Measurements from ENCODE around the gene GPC3. TPM values are rescaled to one million over a fixed set of nuclear protein-coding genes. Genes with fewer than 3 reads are reported as not detected.

Gene GPC3
- total RNA-seq, 3 donors from 2014 or later (not counting 1 experiment from before 2014, with no cell fraction given) = not detected

- Mint-ChIP-seq H3K27me3 (ENCODE audit: low read depth in 2 of 2) (peaks cover 29 to 49% of the 10 kb centered on the region in 2 donors), H3K27ac (no peak overlapping the region), H3K36me3 (no peaks in the 10 kb centered on the region), H3K4me3 (no peak overlapping the region), H3K9me3 (no peaks in the 10 kb centered on the region), H3K4me1 (peaks cover 0 to 5% of the 10 kb centered on the region in 2 donors)
- Histone ChIP-seq H3K27ac (ENCODE audit: low read length) (no peak overlapping the region), H3K9me3 (ENCODE audit: control insufficient read depth, insufficient read depth, low read length) (no peaks in the 10 kb centered on the region), H3K4me3 (ENCODE audit: low read length) (no peak overlapping the region), H3K27me3 (ENCODE audit: control insufficient read depth, insufficient read depth, low read length) (peaks cover 7% of the 10 kb centered on the region), H3K4me1 (ENCODE audit: control insufficient read depth, insufficient read depth, low read length) (peaks cover 14% of the 10 kb centered on the region), H3K36me3 (ENCODE audit: control insufficient read depth, insufficient read depth, low read length) (no peaks in the 10 kb centered on the region)
- DNase-seq (no peak), ATAC-seq (no peak)
- intact Hi-C loops (cut with micrococcal nuclease) = no loop called here
- WGBS (ENCODE audit: insufficient coverage) = 60% methylated on average over 6 of the region's 8 CpGs
- no peak for TF ChIP-seq CTCF (IDR thresholded peaks at IDR 0.05)
These were observed 2.0 kb downstream of the GPC3 start for GRCh38 chrX:133983256-133983973.

GRCh38 chrX:133981924-133982323, 3.5 kb downstream of the GPC3 start:
- no peak overlapping the region for H3K27ac ChIP-seq (ENCODE audit: low read length)
- WGBS (ENCODE audit: insufficient coverage) = no CpG with 5 or more reads among the region's 3 CpGs
- peaks cover 19 to 49% of the 10 kb centered on the region in 2 donors for H3K27me3 Mint-ChIP-seq (ENCODE audit: low read depth in 2 of 2)
- H3K4me1 Mint-ChIP-seq = peaks cover 0 to 5% of the 10 kb centered on the region in 2 donors
- ATAC-seq (no peak), DNase-seq (no peak)
- no peak for TF ChIP-seq CTCF (IDR thresholded peaks at IDR 0.05)
- H3K4me3 Mint-ChIP-seq = no peak overlapping the region
- H3K36me3 ChIP-seq (ENCODE audit: control insufficient read depth, insufficient read depth, low read length) = no peaks in the 10 kb centered on the region
- peaks cover 7% of the 10 kb centered on the region for H3K27me3 ChIP-seq (ENCODE audit: control insufficient read depth, insufficient read depth, low read length)
- no peak overlapping the region for H3K4me3 ChIP-seq (ENCODE audit: low read length)
- no peak overlapping the region for H3K27ac Mint-ChIP-seq
- H3K9me3 ChIP-seq (ENCODE audit: control insufficient read depth, insufficient read depth, low read length) = no peaks in the 10 kb centered on the region
- no peaks in the 10 kb centered on the region for H3K9me3 Mint-ChIP-seq
- H3K4me1 ChIP-seq (ENCODE audit: control insufficient read depth, insufficient read depth, low read length) = peaks cover 14% of the 10 kb centered on the region
- intact Hi-C loops (cut with micrococcal nuclease) = no loop called here
- no peaks in the 10 kb centered on the region for H3K36me3 Mint-ChIP-seq

DNA sequence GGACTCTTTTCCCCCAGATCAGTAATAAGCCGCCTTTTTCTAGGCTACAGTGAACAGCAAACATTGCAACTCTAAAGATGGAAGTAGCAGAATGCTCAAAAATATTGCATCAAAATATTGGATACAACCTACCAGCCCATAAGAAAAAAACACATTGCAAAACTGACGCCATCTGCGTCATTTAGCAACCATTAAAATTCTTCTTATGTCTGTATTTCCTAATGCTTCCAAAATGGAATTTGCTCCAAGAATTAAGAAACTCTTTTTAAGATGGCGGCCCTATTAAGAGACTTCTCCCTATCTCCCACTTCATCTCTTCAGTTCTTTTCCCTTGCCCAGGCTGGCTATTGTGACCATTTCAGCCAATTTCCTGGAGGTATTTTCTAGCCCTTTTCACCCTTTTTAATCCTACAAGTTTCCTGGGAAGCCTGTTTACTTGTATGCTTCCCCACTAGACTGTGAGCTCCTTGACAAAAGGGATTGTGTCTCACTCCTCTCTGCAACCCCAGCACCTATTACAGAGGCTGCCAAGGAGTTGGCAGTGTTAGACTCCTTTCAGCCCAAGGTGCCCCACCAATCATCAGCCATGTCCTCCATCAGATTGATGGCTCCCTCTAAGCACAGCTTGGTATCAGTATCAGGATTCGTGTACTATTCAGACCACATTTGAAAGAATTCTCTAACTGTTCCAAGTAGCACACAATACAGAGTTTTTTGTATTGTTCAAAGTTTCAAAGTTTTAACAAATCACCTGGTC, 4.4 kb downstream of the GPC3 start:
- no peak for TF ChIP-seq CTCF (IDR thresholded peaks at IDR 0.05)
- ATAC-seq (no peak), DNase-seq (no peak)
- H3K27me3 Mint-ChIP-seq (ENCODE audit: low read depth in 2 of 2) = peaks cover 19 to 49% of the 10 kb centered on the region in 2 donors
- H3K36me3 Mint-ChIP-seq = no peaks in the 10 kb centered on the region
- Histone ChIP-seq H3K27me3 (ENCODE audit: control insufficient read depth, insufficient read depth, low read length) (peaks cover 3% of the 10 kb centered on the region), H3K9me3 (ENCODE audit: control insufficient read depth, insufficient read depth, low read length) (no peaks in the 10 kb centered on the region), H3K4me1 (ENCODE audit: control insufficient read depth, insufficient read depth, low read length) (peaks cover 11% of the 10 kb centered on the region), H3K27ac (ENCODE audit: low read length) (no peak overlapping the region), H3K4me3 (ENCODE audit: low read length) (no peak overlapping the region), H3K36me3 (ENCODE audit: control insufficient read depth, insufficient read depth, low read length) (no peaks in the 10 kb centered on the region)
- H3K27ac Mint-ChIP-seq = no peak overlapping the region
- H3K4me1 Mint-ChIP-seq = peaks cover 0 to 3% of the 10 kb centered on the region in 2 donors
- intact Hi-C loops (cut with micrococcal nuclease) = no loop called here
- 89% methylated on average over 5 of the region's 5 CpGs for WGBS (ENCODE audit: insufficient coverage)
- H3K9me3 Mint-ChIP-seq = no peaks in the 10 kb centered on the region
- H3K4me3 Mint-ChIP-seq = no peak overlapping the region

All from natural killer cell (primary cell).